HG03565 (cell line): ENCODE measurements around the gene CNTNAP3.
"Not testable (repeated sequence)": the region's sequence is repeated elsewhere in the genome, so short reads cannot be mapped to it uniquely, and the experiment has no call there.

Experiments used
- ATAC-seq: cut with Tn5 transposase; IDR thresholded peaks from one replicate; pipeline ENCODE4 v1.9.1; 2021; ENCODE audit warnings: mild to moderate bottlenecking, moderate library complexity; ENCODE audit not compliant: unreplicated experiment

The CNTNAP3 gene

DNA sequence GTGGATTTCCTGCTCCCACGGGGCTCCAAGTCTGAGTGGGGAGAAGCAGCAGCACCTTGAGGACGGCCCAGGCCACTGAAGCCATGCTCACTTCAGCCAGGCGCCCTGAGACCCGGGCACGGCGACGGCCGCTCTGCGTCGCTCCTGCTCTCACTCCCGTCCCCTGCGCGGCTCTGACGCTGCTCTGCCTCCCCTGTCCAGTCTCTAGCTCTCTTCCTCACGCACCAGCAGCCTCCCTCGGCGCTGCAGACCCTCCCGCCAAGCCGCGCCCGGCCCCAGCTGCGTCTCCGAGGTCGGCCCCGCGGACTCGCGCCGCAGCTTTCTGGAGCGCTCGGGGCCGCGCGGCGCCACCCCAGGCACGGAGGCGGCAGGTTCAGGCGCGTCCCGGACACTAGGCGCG, at the start of gene CNTNAP3:
Gene CNTNAP3, minus strand, starts transcription at position 188 of the 400 bp plus-strand sequence. Its CDS starts 103 bp downstream, at position 85.
- not testable (repeated sequence) for ATAC-seq

DNA sequence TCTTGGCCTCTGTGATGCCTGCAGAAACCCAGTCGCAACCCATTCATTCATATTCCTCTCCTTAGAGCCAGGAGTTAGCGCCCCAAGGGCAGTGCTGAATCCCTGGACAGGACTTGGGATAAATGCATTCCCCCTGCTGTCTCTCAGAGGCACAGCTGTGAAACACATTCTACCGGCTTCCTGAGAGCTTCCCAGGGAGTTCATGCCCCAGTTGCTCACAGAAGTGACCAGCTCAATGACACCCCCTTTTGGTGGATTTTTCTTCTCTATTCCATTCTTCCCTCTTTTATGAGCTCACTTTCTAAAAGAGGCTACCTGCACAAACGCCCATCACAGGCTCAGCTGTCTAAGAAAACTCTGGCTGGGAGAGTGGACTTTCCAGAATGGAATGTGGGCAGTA, 8.0 kb downstream of the CNTNAP3 start:
- ATAC-seq, result not testable (repeated sequence)

DNA sequence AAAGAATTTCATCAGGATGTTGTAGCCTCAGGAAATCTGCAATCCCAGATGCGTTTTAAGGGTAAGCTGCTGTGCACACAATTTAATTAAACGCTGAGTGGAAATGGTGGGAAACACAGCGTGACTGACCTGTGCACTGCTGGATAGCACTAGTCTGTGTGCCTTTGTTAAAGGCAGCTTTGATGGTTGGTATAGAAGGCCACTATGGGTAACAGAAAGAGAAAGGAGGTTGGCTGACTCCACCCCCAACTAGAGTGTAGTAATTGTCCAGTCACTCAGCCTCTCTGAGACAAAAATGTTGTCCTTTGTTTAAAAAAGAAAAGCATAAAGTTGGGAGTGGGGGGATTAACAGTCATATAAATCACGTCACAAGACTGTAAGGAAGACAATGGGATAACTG, 45.5 kb downstream of the CNTNAP3 start:
- ATAC-seq, result not testable (repeated sequence)

DNA sequence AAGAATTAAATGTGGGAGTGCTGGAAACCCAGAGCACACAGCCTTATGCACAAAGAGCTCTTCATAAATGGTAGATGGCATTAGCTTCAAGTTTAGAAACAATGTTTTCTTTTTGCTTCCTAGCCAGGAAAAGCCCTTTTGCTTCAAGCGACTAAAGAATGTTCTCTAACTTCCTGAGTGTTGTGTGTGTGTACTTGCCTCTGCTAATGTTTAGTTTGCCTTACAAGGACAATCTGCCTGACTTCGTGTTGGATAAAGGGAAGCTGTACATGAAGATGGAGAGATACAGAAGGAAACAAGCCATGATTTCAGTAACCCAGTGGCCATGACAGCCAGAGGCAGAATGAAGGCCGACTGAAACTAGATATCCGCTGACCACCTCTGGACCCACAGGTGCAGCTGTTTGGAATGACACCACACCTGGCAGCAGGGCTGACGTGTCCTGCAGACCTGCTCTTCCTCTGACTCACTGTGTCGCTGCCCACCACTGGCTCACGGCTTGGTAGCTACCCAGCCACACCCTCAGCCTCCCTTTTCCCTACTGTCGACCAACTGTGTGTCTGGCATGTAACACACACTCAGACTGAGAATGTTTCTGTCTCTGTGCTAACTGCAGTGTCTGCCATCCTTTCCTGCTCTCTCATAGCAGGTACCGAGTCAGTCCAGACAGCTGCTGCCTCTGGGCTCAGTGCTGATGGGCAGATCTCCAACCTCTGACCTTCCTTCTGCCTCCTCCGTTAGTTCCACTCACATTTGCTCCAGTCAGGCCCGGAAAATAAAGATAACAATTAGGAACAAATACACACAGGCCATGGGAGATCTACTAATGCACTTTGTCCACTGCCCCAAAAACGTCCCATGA, 55.6 kb downstream of the CNTNAP3 start:
- not testable (repeated sequence) for ATAC-seq

DNA sequence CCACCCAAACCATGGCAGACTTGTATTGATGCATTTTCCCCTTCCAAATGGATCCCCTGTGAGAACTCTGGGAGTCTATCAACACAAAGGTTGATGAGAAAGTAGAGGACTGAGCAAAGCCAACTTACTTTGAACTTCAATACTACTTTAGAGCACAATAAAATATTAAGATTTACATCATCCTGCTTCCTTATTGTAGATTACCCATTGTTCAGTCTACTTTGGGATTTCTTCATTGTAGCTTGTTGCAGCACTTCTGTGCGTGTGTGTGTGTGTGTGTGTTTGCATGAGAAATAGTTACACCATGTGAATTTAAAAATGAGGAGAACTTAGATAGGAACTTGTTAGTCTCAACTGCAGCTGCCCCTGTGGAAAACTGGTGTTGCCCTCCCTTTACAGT, 72.0 kb downstream of the CNTNAP3 start:
- ATAC-seq, result not testable (repeated sequence)

DNA sequence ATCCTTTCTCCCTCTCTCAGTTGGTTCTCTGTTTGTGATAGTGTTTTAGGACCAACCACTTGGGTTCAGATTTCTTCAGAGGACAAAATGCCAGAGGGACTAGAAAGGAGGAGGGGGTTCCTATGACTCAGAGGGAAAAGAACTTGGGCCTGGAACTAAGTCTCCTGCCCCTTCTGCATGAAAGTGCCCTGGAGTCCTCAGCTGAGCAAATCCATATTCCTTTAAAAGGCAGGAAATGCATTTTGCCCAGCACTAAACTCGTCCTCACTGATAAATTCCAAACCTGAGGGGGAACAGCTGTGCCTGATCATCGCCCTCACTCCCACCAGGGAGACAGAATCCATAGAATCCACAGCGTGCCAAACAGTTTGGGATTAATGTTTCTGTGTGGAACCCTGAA, 78.2 kb downstream of the CNTNAP3 start:
- not testable (repeated sequence) for ATAC-seq

DNA sequence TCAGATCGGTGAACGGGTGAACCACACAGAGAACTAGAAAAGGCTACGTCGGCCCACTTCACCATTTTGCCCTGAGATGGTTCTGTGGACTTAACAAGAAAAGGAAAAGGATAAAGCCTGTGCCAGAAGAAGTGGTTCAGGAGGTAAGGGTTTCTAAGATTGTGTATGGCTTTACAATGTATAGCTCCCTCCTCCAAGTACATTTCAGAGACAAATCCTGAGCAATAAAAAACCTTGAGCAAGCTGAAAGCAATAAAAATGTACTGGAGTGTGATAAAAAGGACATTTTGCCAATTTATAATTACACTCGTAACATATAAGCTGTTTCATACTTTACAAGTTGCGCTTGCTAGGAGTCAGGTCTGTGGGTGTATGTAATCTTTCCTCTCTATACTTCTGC, 81.3 kb downstream of the CNTNAP3 start:
- not testable (repeated sequence) for ATAC-seq

DNA sequence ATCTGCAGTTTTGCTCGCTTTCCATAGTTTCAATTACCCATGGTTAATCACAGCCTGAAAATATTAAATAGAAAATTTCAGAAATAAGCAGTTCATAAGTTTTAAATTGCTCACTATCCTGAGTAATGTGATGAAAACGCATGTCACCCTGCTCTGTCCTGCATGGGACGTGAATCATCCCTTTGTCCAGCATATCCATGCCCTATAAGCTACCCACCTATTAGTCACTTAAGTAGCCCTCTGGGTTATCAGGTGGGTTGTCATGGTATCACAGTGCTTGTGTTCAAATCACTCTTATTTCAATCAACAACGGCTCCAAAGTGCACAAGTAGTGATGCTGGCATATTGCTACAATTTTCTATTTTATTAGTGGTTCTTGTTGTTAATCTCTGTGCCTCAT, 82.1 kb downstream of the CNTNAP3 start:
- ATAC-seq, result not testable (repeated sequence)

DNA sequence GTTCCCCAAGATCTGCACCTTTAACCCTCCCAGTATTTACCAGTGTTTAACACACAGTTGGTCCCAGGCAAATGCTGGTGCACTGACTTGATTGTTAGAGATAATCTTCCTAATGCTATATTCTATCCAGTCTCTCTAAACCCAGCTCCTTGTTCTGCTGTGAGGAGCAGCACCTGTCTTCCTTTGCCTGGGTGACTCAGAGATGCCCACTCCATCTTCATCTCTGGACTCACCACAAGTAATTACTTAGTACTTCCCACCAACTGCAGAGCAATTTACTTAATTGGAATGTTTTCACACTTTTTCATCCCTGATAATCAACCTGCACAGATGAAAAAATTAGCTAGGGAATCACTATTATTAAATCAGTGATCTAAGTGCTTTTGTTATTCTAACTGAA, 87.6 kb downstream of the CNTNAP3 start:
- not testable (repeated sequence) for ATAC-seq

DNA sequence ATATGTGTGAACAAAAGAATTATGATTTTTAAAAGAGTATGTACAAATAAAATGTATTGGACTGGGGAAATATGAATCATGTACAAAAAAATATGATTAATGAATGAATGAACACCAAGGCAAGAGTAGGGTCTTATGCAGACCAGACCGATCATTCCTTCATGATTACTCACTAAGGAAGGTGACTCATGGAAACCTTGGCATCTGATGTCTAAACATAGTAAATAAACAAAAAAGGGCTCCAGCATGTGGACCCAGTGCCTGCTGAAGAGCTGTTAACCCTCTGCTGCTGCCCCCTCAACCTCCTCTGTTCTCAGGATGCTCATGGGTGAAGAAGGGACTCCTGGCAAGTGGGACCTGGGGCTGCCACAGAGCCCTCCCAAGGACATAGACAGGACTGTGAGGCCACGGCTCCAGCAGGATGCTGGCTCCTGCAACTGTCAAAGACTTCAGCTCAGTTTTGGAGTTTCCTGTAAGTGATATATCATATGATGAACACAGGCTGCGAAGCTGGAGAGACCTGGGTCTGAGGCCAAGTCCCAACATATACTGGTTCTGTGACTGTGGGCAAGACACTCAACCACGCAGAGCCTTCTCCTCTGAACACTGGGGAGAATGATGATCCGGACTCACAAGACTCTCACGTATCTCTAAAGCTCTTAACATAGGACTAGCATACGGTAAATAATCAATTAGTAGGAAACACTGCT, 89.8 kb downstream of the CNTNAP3 start:
- not testable (repeated sequence) for ATAC-seq

DNA sequence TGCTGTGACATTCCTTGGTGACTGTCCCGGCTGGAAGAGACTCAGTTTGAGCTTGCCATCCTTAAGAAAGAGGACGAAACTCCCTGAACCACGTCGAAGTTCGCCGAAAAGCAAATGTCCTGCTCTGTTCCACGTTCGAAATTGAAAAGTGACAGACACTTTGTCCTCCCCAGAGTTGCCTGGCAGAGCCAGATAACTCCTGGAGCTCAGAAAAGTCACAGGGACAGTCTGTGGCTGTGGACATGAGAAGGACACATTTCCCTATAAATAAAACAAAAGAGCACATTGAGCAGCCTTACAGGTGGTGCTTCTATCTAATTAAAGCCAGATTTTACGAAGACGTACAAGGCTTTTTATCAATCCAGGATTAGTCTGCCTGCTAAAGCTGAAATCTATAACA, 116.6 kb downstream of the CNTNAP3 start:
- not testable (repeated sequence) for ATAC-seq

DNA sequence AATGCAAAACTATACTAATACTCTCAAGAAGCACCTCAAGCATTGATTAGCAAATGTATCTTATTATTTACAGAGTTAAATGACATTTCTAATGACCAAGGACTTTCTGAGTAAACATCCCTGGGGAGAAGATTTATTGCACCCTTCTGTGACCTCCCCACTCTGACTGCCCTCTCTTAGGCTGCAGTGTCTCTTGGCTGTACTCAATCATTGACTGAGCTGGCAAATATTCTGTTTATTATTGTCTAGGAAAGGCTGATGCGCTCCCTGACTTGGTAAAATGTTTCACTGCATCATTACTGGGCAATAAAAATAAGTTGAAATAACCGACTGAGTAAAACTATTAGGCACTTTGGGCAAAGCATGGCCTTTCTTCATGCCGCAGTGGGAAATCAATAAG, 130.3 kb downstream of the CNTNAP3 start:
- ATAC-seq, result not testable (repeated sequence)

DNA sequence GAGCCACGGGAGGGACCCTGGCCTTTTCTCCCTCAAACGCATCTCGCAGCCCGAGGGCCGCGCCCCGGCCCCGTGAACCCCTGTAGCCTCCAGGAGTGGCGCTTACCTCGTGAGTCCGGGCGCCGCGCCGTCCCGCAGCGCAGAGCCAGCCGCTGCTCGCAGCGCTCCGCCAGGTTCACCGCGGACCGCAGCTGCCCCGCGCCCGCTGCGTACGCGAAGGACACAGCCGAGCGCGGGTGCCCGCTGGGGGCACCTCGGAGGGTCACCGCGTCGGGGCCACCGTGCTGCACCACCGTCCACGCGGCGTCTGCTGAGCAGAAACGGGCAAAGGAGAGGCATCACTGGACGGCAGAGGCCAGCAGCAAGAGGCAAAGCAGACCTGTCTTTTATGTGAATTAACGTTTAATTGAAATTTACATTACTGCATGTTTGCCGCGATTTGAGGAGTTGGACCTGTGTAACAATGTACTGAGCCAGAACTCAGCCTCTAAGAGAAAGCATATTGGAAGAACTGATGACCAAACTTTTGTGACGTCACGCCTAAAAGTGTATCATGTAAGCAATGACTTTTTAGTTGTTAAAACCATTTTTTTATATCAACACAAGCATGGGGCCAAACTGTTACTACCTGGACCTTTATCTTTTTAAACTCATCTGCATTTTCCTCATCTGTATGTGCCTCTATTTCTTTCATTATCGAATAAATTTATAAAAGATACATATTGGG, 155.0 kb downstream of the CNTNAP3 start:
- ATAC-seq, result not testable (repeated sequence)

DNA sequence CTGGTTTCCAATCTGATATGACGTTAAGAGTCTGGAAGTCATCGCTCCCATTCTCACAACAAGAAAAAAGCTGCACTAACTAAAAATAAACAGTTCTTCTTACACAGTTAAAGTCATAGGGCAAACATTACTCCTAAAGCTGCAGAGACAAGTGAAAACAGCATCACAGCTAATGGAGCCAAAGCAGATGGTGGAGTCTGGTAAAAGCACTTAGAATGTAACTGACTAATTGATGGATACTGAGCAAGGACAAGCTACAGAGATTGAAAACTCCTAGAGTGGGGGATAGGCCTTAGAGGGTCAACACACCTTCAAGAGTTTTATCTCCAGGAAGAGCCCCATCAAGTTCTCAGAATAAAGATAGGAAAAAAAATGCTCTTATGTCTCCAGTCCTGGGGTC, 166.6 kb downstream of the CNTNAP3 start:
- not testable (repeated sequence) for ATAC-seq

DNA sequence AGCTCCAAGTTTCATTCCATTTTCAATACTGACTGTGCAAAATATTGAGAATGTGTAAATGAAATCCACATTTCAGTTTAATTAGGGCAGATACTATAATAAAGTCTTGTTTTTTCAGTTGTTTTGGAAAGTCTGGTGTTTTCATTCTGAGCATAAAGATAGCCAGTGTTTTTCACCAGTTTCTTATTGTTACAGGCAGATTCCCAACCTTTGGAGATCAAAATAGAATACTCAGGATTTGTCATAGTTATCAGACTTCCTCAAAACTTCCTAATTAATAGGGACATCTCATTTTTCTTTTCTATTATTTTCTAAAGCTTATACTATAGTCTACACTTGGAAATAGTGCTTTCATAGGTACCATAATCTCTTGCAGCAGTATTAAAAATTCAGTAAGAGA, 176.2 kb downstream of the CNTNAP3 start:
- not testable (repeated sequence) for ATAC-seq

DNA sequence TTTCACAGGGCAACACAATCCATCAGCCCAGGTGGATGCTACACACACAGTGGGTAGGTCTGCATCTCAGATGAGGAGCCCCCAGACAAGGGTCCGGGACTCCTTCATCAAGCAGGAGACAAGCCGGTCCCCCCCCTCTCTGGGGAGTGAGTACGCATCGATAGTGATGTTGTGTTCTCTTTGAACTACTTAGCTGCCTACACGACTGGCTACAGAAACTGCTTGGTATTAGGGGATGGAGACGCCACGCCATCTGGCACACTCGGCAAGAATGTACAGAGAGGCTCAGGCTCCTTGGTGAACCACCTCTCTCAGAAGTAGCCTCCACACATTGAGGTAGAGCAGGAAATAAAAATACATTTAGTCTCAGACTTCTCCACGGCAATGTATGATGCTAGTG, 179.8 kb downstream of the CNTNAP3 start:
- no peak for ATAC-seq

DNA sequence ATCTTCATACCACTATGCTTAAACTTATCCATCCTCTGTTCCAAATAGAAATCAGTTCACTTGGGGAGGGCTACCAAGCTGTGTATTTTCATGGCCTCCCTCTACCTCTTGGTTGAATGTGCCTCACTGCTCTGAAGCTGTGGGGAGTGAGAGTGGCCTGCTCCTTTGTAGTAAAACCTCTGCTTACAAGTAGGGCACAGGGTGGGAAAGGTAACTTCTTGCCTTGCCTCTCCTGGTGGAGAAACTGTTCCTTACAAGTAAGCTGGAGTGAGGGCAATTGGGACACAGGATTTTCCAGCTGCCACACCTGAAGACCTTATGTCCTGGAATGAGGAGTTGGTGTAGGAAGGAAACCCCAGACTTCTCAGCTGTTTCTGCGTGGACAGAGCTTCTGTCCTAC, 190.8 kb downstream of the CNTNAP3 start:
- ATAC-seq, result not testable (repeated sequence)

DNA sequence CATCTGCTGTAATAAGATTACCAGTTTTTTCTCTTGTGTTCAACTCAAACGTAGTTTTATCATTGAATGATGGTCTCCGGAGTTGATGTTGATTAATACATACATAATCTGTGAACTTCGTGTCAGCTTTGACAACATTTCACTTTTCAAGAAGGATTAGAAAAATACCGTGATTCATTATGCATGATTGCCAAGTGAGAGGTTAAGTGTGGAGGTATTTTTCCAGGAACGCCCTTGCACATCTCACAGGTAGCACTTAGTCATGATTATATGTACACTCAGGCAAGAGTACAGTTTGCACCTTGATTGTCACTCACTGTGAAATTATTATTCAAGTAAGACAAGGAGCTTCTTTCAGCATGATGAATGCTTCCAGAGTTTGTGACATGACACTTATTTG, 202.7 kb downstream of the CNTNAP3 start:
- ATAC-seq, result not testable (repeated sequence)

DNA sequence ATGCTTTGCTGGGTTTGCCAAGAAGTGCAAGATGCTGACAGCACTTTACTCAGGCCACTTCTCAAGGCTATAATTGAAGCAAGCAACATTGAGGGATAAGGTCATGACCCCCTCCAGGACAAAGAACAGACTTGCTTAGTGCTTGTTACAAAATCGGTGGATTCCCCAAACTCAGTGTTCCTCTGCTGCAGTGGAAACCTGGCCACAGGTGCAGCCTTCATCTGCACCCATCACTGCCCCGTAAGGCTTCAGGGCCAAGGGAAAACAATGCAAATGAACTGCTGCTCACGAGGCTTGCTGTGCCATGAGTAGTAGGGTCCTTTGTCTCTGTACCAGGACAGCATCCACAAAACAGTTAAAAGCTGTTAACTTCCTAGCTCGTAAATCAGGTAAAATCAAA, 205.4 kb downstream of the CNTNAP3 start:
- not testable (repeated sequence) for ATAC-seq

DNA sequence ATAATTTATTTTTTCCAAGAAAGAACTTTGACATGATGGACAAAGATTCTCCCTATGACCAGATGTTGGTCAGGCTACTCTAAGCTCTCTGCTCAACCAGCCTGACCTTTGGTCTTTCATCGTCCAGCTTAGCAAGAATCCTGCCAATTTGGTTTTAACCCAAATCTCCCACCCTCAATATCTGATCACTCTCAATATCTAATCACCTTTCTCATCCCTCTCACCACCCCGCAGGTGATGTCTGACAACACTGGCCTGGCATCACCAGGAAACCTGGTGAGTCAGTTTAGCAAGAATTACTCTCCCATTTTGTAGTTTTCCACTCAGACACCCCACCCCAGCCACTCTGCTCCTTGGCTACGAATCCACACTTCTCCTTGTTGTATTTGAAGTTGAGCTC, 207.9 kb downstream of the CNTNAP3 start:
- ATAC-seq, result not testable (repeated sequence)

DNA sequence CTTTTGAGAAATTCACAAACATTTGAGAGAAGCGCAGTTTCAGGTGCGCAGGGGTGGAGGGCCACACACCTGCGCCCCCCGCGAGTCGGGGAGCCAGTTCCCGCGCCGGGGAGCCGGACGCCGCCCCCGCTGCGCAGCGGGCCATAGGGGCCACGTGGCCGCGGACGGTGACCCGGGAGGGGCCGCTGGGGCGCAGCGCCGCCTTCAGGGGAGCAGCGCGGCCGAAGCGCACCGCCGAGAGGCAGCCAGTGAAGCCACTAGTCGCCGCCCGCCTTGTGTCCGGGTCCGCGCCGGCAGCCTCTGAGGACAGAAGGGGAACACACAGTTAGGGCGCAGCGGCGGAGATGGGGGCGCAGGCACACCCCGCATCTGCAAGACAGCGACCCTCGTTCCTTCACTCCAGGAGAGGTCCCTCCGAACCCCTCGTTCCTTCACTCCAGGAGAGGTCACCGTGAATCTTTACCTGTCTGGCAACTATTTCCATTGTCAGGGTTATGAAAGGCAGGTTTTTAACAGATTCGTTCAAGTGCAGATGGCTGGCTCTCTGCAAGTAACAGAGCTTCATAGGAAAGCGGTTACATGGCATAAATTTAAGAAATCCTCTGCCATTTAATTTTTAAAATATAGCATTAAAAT, 209.2 kb downstream of the CNTNAP3 start:
- peak; percentile 59 for ATAC-seq
